HepG2 (cell line): Measurements from ENCODE around the gene GRM2. TPM values are rescaled to one million over a fixed set of nuclear protein-coding genes. Genes with fewer than 3 reads are reported as not detected.
A peak's percentile ranks its signal among the peaks of the same experiment; 100 is the strongest.

ENCODE experiments used
- ESRRA ChIP-seq: sonication (generic); formaldehyde crosslinking; IDR thresholded peaks from 2 replicates; pipeline ENCODE4 v1.5.1; 2020; ENCODE audit warnings: mild to moderate bottlenecking, low read depth, missing genetic modification reagents
- HIC2 ChIP-seq: sonication (generic); formaldehyde crosslinking; IDR thresholded peaks from 2 replicates; pipeline ENCODE4 v1.9.0; 2022; ENCODE audit warnings: low read depth, missing genetic modification reagents
- HOXA3 ChIP-seq: sonication (generic); formaldehyde crosslinking; IDR thresholded peaks from 2 replicates; pipeline ENCODE4 v1.5.0; 2020; ENCODE audit warnings: missing genetic modification reagents
- HOXA7 ChIP-seq: sonication (generic); formaldehyde crosslinking; IDR thresholded peaks from 2 replicates; pipeline ENCODE4 v1.8.1; 2022; ENCODE audit warnings: mild to moderate bottlenecking, missing genetic modification reagents, moderate library complexity
- LRRFIP1 ChIP-seq: sonication (generic); formaldehyde crosslinking; conservative IDR thresholded peaks from 2 replicates; pipeline ENCODE4 v1.4.0; 2020; ENCODE audit warnings: missing genetic modification reagents
- MLXIP ChIP-seq: sonication (generic); formaldehyde crosslinking; IDR thresholded peaks from 2 replicates; pipeline ENCODE4 v1.9.0; 2021; ENCODE audit warnings: missing genetic modification reagents, borderline replicate concordance
- NFIC ChIP-seq: IDR thresholded peaks from 2 replicates; pipeline ENCODE4 v1.6.1; 2012; ENCODE audit warnings: mild to moderate bottlenecking, low read length, inconsistent platforms
- PCBP2 ChIP-seq: fragments of 200-400 bp; formaldehyde crosslinking; optimal IDR thresholded peaks from 2 replicates; pipeline ENCODE3; 2018; ENCODE audit warnings: low read length, low read depth; ENCODE audit not compliant: poor library complexity, severe bottlenecking
- POLR2A ChIP-seq, 2 experiments: IDR thresholded peaks; 2 replicates each; pipeline ENCODE4 v1.6.1; 2011; ENCODE audit warnings: low read depth in 2 of 2, low read length in 2 of 2, mild to moderate bottlenecking in 1 of 2, moderate library complexity in 1 of 2; ENCODE audit not compliant: insufficient read depth in 1 of 2
- RFX1 ChIP-seq: fragments of 450-650 bp; IDR thresholded peaks from 2 replicates; pipeline ENCODE4 v1.6.1; 2017
- SMAD9 ChIP-seq: sonication (generic); formaldehyde crosslinking; IDR thresholded peaks from 2 replicates; pipeline ENCODE4 v1.5.1; 2020; ENCODE audit warnings: mild to moderate bottlenecking, missing genetic modification reagents
- STAT5B ChIP-seq: sonication (generic); formaldehyde crosslinking; IDR thresholded peaks from 2 replicates; pipeline ENCODE4 v1.4.0; 2020; ENCODE audit warnings: missing genetic modification reagents
- THAP9 ChIP-seq: sonication (generic); formaldehyde crosslinking; IDR thresholded peaks from 2 replicates; pipeline ENCODE4; 2020; ENCODE audit warnings: missing genetic modification reagents, mild to moderate bottlenecking, borderline replicate concordance
- ZBTB39 ChIP-seq: sonication (generic); formaldehyde crosslinking; IDR thresholded peaks from 2 replicates; pipeline ENCODE4 v1.5.0; 2020; ENCODE audit warnings: missing genetic modification reagents
- ZNF260 ChIP-seq: sonication (generic); formaldehyde crosslinking; IDR thresholded peaks from 2 replicates; pipeline ENCODE4 v1.4.0; 2020; ENCODE audit warnings: missing genetic modification reagents, low read depth, mild to moderate bottlenecking, borderline replicate concordance
- ZNF441 ChIP-seq: sonication (generic); formaldehyde crosslinking; IDR thresholded peaks from 2 replicates; pipeline ENCODE4 v1.7.0; 2021; ENCODE audit warnings: missing genetic modification reagents, borderline replicate concordance
- polyA plus RNA-seq, 8 experiments: library from polyadenylated mRNA; depleted of rRNA in 3 of 8; stranded (reverse) in 7 of 8; unstranded in 1 of 8; fragments of >200 nt; fragmentation: Illumina TruSeq in 4 of 8; extraction: Trizol in 4 of 8; gene quantifications; 2 replicates each; pipeline versions ENCODE4 v1.2.1 to v1.2.3, GENCODE V29; 2011 to 2016; ENCODE audit warnings: low read depth in 4 of 8, missing spikeins in 1 of 8, mixed read lengths in 1 of 8; ENCODE audit not compliant: insufficient read depth in 1 of 8
- total RNA-seq, 5 experiments: library from RNA; depleted of rRNA; stranded (reverse); fragments of >200 nt; fragmentation: Illumina TruSeq; extraction: Trizol; gene quantifications; 2 replicates each; pipeline ENCODE4 v1.2.3, GENCODE V29; 2016; ENCODE audit warnings: low read depth in 1 of 5

Gene GRM2
- total and polyA plus RNA-seq, 2 of the 13 experiments (the other 11 are each of a cell fraction or from before 2014, with no cell fraction given) = 0.04 to 0.07 TPM

- TF ChIP-seq THAP9 (peak; percentile 57; the same call in 1 of the 2 replicates), ZBTB39 (CRISPR knock-in tag) (no peak; the same call in 1 of the 2 replicates), NFIC (no peak), STAT5B (no peak), PCBP2 (no peak), ESRRA (no peak), HOXA3 (no peak), RFX1 (peak; percentile 84), POLR2A (IDR thresholded peaks at IDR 0.05; ENCODE audit: insufficient read depth in 1 of 2, low read depth in 2 of 2, low read length in 2 of 2) (peak; percentile 76 to 89), ZNF441 (CRISPR knock-in tag) (peak; percentile 13; the same call in 1 of the 2 replicates), HIC2 (no peak; the same call in 1 of the 2 replicates), MLXIP (CRISPR knock-in tag) (0 out of 2 replicates have a peak, but pooled peaks have one; percentile 35), ZNF260 (no peak), SMAD9 (CRISPR knock-in tag) (no peak), LRRFIP1 (CRISPR knock-in tag) (no peak), HOXA7 (CRISPR knock-in tag) (no peak)
Observed at GRCh38 chr3:51670823-51671733, 35.8 kb upstream of the GRM2 start, which contains the start of gene TEX264 (continued).
